H1 (cell line): ENCODE data around the gene STARD9. TPM values are rescaled to one million over a fixed set of nuclear protein-coding genes. Genes with fewer than 3 reads are reported as not detected.

Experiments used
- CTCF ChIA-PET: fragments of 300-600 bp; sonication (Branson Sonifier 250); formaldehyde crosslinking; loops from one replicate; lab custom pipeline; 2021; ENCODE audit not compliant: partially characterized antibody; lab: Charles Lee
- POLR2A ChIA-PET: fragments of 300-600 bp; sonication (Branson Sonifier 250); formaldehyde crosslinking; loops from one replicate; lab custom pipeline; 2021; ENCODE audit warnings: inconsistent platforms; ENCODE audit not compliant: partially characterized antibody; lab: Charles Lee
- DNase-seq, 2 experiments: peaks; one replicate each; pipeline versions ENCODE4 v3.0.0 to v3.0.0-alpha.2; 2010 to 2022; ENCODE audit warnings: low spot score in 2 of 2, low read depth in 1 of 2, mixed read lengths in 1 of 2
- FAIRE-seq: peaks from 2 replicates; lab custom pipeline; 2011; peaks lifted over from hg19 to GRCh38; lab: Jason Lieb, UNC
- H2AFZ ChIP-seq: 2 replicates; pipeline ENCODE4 v1.8.1; 2012; ENCODE audit warnings: low read length, inconsistent platforms
- H2AK5ac ChIP-seq: 2 replicates; pipeline ENCODE4 v1.6.1; 2013; ENCODE audit warnings: low read depth, low read length
- H2BK120ac ChIP-seq: replicated peaks from 2 replicates; pipeline ENCODE3; 2013; ENCODE audit warnings: low read depth, low read length, inconsistent platforms
- H2BK12ac ChIP-seq: 2 replicates; pipeline ENCODE4 v1.6.1; 2013; ENCODE audit warnings: low read depth, low read length
- H2BK15ac ChIP-seq: 2 replicates; pipeline ENCODE4 v1.6.1; 2013; ENCODE audit warnings: low read length
- H2BK20ac ChIP-seq: 2 replicates; pipeline ENCODE4 v1.6.1; 2013; ENCODE audit warnings: low read length
- H2BK5ac ChIP-seq: 2 replicates; pipeline ENCODE4 v1.6.1; 2013; ENCODE audit warnings: low read depth, low read length
- H3K14ac ChIP-seq: 2 replicates; pipeline ENCODE4 v1.6.1; 2013; ENCODE audit warnings: inconsistent platforms; ENCODE audit not compliant: insufficient read length
- H3K18ac ChIP-seq: 2 replicates; pipeline ENCODE4 v1.6.1; 2013; ENCODE audit warnings: low read length; ENCODE audit errors: extremely low read depth
- H3K23ac ChIP-seq: 2 replicates; pipeline ENCODE4 v1.6.1; 2013; ENCODE audit warnings: inconsistent platforms; ENCODE audit not compliant: insufficient read length
- H3K23me2 ChIP-seq: 2 replicates; pipeline ENCODE4 v1.6.1; 2013; ENCODE audit warnings: low read depth, low read length
- H3K27ac ChIP-seq: 2 replicates; pipeline ENCODE4 v1.6.1; 2011; ENCODE audit warnings: low read depth, low read length, inconsistent platforms
- H3K27me3 ChIP-seq, 4 experiments: replicated peaks in 1 of 4; 1 replicate in 1 of 4; 2 replicates in 3 of 4; pipeline versions ENCODE4 v1.6.1 to v1.8.1; 2011 to 2013; ENCODE audit warnings: low read length in 3 of 4, mild to moderate bottlenecking in 3 of 4, inconsistent platforms in 2 of 4, mixed read lengths in 2 of 4, moderate library complexity in 1 of 4; ENCODE audit not compliant: control insufficient read depth in 3 of 4, insufficient read depth in 3 of 4; ENCODE audit errors: extremely low read depth in 1 of 4
- H3K36me3 ChIP-seq, 4 experiments: 2 replicates each; pipeline versions ENCODE4 v1.6.1 to v1.8.1; 2011 to 2013; ENCODE audit warnings: mild to moderate bottlenecking in 4 of 4, low read length in 3 of 4, moderate library complexity in 2 of 4, control low read depth in 1 of 4, inconsistent platforms in 1 of 4; ENCODE audit not compliant: insufficient read depth in 4 of 4, control insufficient read depth in 2 of 4
- H3K4ac ChIP-seq: replicated peaks from 2 replicates; pipeline ENCODE3; 2013; ENCODE audit warnings: low read length, low read depth, mixed read lengths, inconsistent platforms; ENCODE audit not compliant: insufficient read length
- H3K4me1 ChIP-seq, 4 experiments: replicated peaks in 1 of 4; 1 replicate in 1 of 4; 2 replicates in 3 of 4; pipeline versions ENCODE4 v1.6.1 to v1.8.1; 2011 to 2013; ENCODE audit warnings: low read length in 3 of 4, inconsistent platforms in 2 of 4, mixed read lengths in 1 of 4; ENCODE audit not compliant: insufficient read depth in 4 of 4, control insufficient read depth in 3 of 4
- H3K4me2 ChIP-seq, 2 experiments: 2 replicates each; pipeline versions ENCODE4 v1.6.1 to v1.8.1; 2011 to 2013; ENCODE audit warnings: low read depth in 2 of 2, low read length in 2 of 2, control low read depth in 1 of 2, inconsistent platforms in 1 of 2, mild to moderate bottlenecking in 1 of 2; ENCODE audit not compliant: insufficient read depth in 1 of 2
- H3K4me3 ChIP-seq, 4 experiments: fragments of 200-600, 300-600 bp in 1 of 4; sonication (generic), shearing (Covaris generic), sonication (Bioruptor Twin) in 1 of 4; 2 replicates each; pipeline versions ENCODE4 v1.5.1 to v1.8.1; 2011 to 2016; ENCODE audit warnings: low read length in 4 of 4, low read depth in 3 of 4, control low read depth in 2 of 4, inconsistent platforms in 2 of 4, mild to moderate bottlenecking in 2 of 4, mixed read lengths in 1 of 4, moderate library complexity in 1 of 4; ENCODE audit not compliant: insufficient read depth in 2 of 4; ENCODE audit errors: extremely low read depth in 1 of 4
- H3K56ac ChIP-seq: replicated peaks from 2 replicates; pipeline ENCODE3; 2013; ENCODE audit warnings: low read depth, mild to moderate bottlenecking, mixed read lengths, low read length, inconsistent platforms; ENCODE audit not compliant: insufficient read length
- H3K79me1 ChIP-seq: 2 replicates; pipeline ENCODE4 v1.6.1; 2013; ENCODE audit warnings: low read depth, low read length, control low read depth
- H3K79me2 ChIP-seq, 2 experiments: 2 replicates each; pipeline versions ENCODE4 v1.6.1 to v1.8.1; 2012 to 2013; ENCODE audit warnings: low read length in 2 of 2, mild to moderate bottlenecking in 2 of 2, inconsistent platforms in 1 of 2; ENCODE audit not compliant: insufficient read depth in 2 of 2, control insufficient read depth in 1 of 2
- H3K9ac ChIP-seq, 4 experiments: replicated peaks in 1 of 4; 1 replicate in 1 of 4; 2 replicates in 3 of 4; pipeline versions ENCODE4 v1.6.1 to v1.8.1; 2011 to 2013; ENCODE audit warnings: low read depth in 3 of 4, low read length in 3 of 4, control low read depth in 2 of 4, mild to moderate bottlenecking in 2 of 4, moderate library complexity in 2 of 4, inconsistent platforms in 1 of 4; ENCODE audit errors: extremely low read depth in 1 of 4
- H3K9me3 ChIP-seq, 2 experiments: 2 replicates each; pipeline versions ENCODE4 v1.6.1 to v1.8.1; 2012 to 2013; ENCODE audit warnings: mild to moderate bottlenecking in 2 of 2, moderate library complexity in 2 of 2, control low read depth in 1 of 2, inconsistent platforms in 1 of 2, low read depth in 1 of 2, low read length in 1 of 2, mixed read lengths in 1 of 2; ENCODE audit not compliant: insufficient read depth in 2 of 2
- H4K20me1 ChIP-seq, 2 experiments: replicated peaks in 1 of 2; 2 replicates each; pipeline versions ENCODE3 to v1.8.1; 2011 to 2013; ENCODE audit warnings: inconsistent platforms in 2 of 2, low read length in 2 of 2, mild to moderate bottlenecking in 1 of 2; ENCODE audit not compliant: insufficient read depth in 2 of 2, control insufficient read depth in 1 of 2
- H4K5ac ChIP-seq: 2 replicates; pipeline ENCODE4 v1.6.1; 2013; ENCODE audit warnings: low read length, low read depth, mixed read lengths, inconsistent platforms; ENCODE audit not compliant: insufficient read length
- H4K8ac ChIP-seq: 2 replicates; pipeline ENCODE4 v1.8.0; 2013; ENCODE audit warnings: mild to moderate bottlenecking, moderate library complexity, low read length, inconsistent platforms; ENCODE audit not compliant: insufficient read depth; ENCODE audit errors: extremely low read depth
- H4K91ac ChIP-seq: replicated peaks from 2 replicates; pipeline ENCODE3; 2013; ENCODE audit warnings: low read length, mixed read lengths, inconsistent platforms; ENCODE audit not compliant: insufficient read length
- ASH2L ChIP-seq: fragments of 200-600, 300-600 bp; sonication (generic); IDR thresholded peaks from one replicate; pipeline ENCODE4 v1.7.1; 2017; ENCODE audit warnings: low read length
- BRCA1 ChIP-seq: IDR thresholded peaks from 2 replicates; pipeline ENCODE4 v1.6.1; 2012; ENCODE audit warnings: low read depth, low read length, improper control_type of control experiment
- CBX5 ChIP-seq: fragments of 300-800, 300-1000 bp; sonication (generic); IDR thresholded peaks from 2 replicates; pipeline ENCODE4 v1.7.1; 2016; ENCODE audit warnings: antibody characterized with exemption, low read length, low read depth
- FOSL1 ChIP-seq: IDR thresholded peaks from 2 replicates; pipeline ENCODE4 v1.6.1; 2011; ENCODE audit warnings: mild to moderate bottlenecking, low read depth, low read length, moderate library complexity; ENCODE audit not compliant: insufficient read depth
- HDAC2 ChIP-seq, 2 experiments: fragments of 300-600 bp in 1 of 2; sonication (generic) in 1 of 2; IDR thresholded peaks; 2 replicates each; pipeline ENCODE4 v1.6.1; 2011 to 2012; ENCODE audit warnings: low read depth in 2 of 2, low read length in 2 of 2, mild to moderate bottlenecking in 2 of 2, moderate library complexity in 2 of 2, borderline replicate concordance in 1 of 2, inconsistent platforms in 1 of 2
- JUN ChIP-seq: IDR thresholded peaks from 2 replicates; pipeline ENCODE4 v1.6.1; 2011; ENCODE audit warnings: low read depth, mild to moderate bottlenecking, improper control_type of control experiment, low read length
- KDM5A ChIP-seq: fragments of 200-600 bp; IDR thresholded peaks from 2 replicates; pipeline ENCODE4 v1.7.1; 2012; ENCODE audit warnings: mild to moderate bottlenecking, low read length, inconsistent platforms, mixed read lengths
- NRF1 ChIP-seq: IDR thresholded peaks from 2 replicates; pipeline ENCODE4 v1.6.1; 2011; ENCODE audit warnings: mild to moderate bottlenecking, low read depth, low read length, improper control_type of control experiment
- RBBP5 ChIP-seq: IDR thresholded peaks from 2 replicates; pipeline ENCODE4 v1.7.1; 2012; ENCODE audit warnings: low read depth, mild to moderate bottlenecking, inconsistent platforms, low read length, moderate library complexity, borderline replicate concordance
- RXRA ChIP-seq: IDR thresholded peaks from 2 replicates; pipeline ENCODE4 v1.6.1; 2011; ENCODE audit warnings: low read depth, mild to moderate bottlenecking, low read length, moderate library complexity; ENCODE audit not compliant: insufficient read depth
- SIN3A ChIP-seq, 2 experiments: IDR thresholded peaks in 1 of 2; conservative IDR thresholded peaks in 1 of 2; 2 replicates each; pipeline ENCODE4 v1.6.1; 2011 to 2012; ENCODE audit warnings: low read length in 2 of 2, improper control_type of control experiment in 1 of 2, low read depth in 1 of 2, mild to moderate bottlenecking in 1 of 2
- SIRT6 ChIP-seq: IDR thresholded peaks from one replicate; pipeline ENCODE4 v1.7.1; 2012; ENCODE audit warnings: low read length, inconsistent platforms
- TAF1 ChIP-seq: IDR thresholded peaks from 2 replicates; pipeline ENCODE4 v1.6.1; 2011; ENCODE audit warnings: mild to moderate bottlenecking, low read depth, low read length
- TAF7 ChIP-seq: optimal IDR thresholded peaks from 2 replicates; pipeline ENCODE3; 2011; ENCODE audit warnings: low read depth, mild to moderate bottlenecking, inconsistent platforms, low read length, moderate library complexity, borderline replicate concordance
- WGBS, 2 experiments: shearing (Covaris generic) in 1 of 2; methylation state at CpG; one replicate each; pipeline versions ENCODE4 v1.1.6 to v1.1.7; 2013 to 2015; ENCODE audit warnings: low lambda C conversion rate in 2 of 2, mixed read lengths in 2 of 2, inconsistent platforms in 1 of 2, low coverage in 1 of 2, missing lambda C conversion rate in 1 of 2; ENCODE audit not compliant: insufficient replicate concordance in 2 of 2, insufficient coverage in 1 of 2, insufficient read length in 1 of 2; ENCODE audit errors: extremely low coverage in 1 of 2, missing lambda C conversion rate in 1 of 2; 5-methylcytosine and 5-hydroxymethylcytosine counted together
- polyA plus RNA-seq, 7 experiments: library from polyadenylated mRNA; depleted of rRNA in 3 of 7; stranded (reverse) in 5 of 7; unstranded in 2 of 7; fragments of >200 nt in 5 of 7; fragments of 200-250 nt in 2 of 7; gene quantifications; 1 replicate in 5 of 7; 2 replicates in 1 of 7; 4 replicates in 1 of 7; pipeline versions ENCODE4 v1.2.1 to v1.2.3, GENCODE V29; 2011 to 2013; ENCODE audit warnings: missing spikeins in 2 of 7, mixed read lengths in 2 of 7
- total RNA-seq: library from RNA; stranded (reverse); fragmentation: NEBNext Ultra II Directional; extraction: Animal tissue kit (Norgen Biotek cat#: 25700); gene quantifications from 2 replicates; pipeline ENCODE4 v1.2.1, GENCODE V29; 2021

STARD9 gene
- total and polyA plus RNA-seq, 2 of the 8 experiments (the other 6 are each of a cell fraction or from before 2014, with no cell fraction given): 2.8 to 7.0 TPM

DNA sequence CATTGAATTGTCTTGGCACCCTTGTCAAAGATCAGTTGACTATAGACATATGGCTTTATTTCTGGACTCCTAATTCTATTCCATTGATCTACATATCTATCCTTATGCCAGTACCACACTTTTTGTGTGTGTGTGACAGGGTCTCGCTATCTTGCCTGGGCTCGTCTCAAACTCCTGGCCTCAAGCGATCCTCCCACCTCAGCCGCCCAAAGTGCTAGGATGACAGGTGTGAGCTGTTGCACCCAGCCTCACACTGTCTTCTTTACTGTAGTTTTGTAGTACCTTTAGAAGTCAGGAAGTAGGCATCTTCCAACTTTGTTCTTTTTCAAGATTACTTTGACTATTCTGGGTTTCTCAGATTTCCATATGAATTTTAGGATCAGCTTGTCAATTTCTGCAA is 137.2 kb downstream of the STARD9 start:
- Histone ChIP-seq H3K36me3 (no peaks in the 10 kb centered on the region), H3K27me3 (no peaks in the 10 kb centered on the region), H3K23ac (no peak overlapping the region), H2BK20ac (no peak overlapping the region), H3K4ac (no peak overlapping the region), H3K27ac (no peak overlapping the region), H4K91ac (no peak overlapping the region), H2BK120ac (no peak overlapping the region), H3K79me2 (no peaks in the 10 kb centered on the region), H3K18ac (no peak overlapping the region), H3K23me2 (0 out of 2 replicates have a peak, but pooled peaks cover under 1% of the 10 kb centered on the region), H2BK5ac (no peak overlapping the region), H4K20me1 (peaks cover 0 to 2% of the 10 kb centered on the region in 2 experiments), H2BK15ac (no peak overlapping the region), H2BK12ac (no peak overlapping the region), H3K4me1 (no peaks in the 10 kb centered on the region), H3K56ac (no peak overlapping the region), H3K9ac (no peak overlapping the region), H3K4me3 (no peak overlapping the region), H3K4me2 (no peak overlapping the region), H4K5ac (no peak overlapping the region), H3K9me3 (no peaks in the 10 kb centered on the region), H2AFZ (no peak overlapping the region), H3K14ac (no peak overlapping the region), H2AK5ac (no peak overlapping the region), H4K8ac (no peak overlapping the region), H3K79me1 (no peaks in the 10 kb centered on the region)
- ChIA-PET CTCF (interaction anchor here (0.9 to 2.4 kb wide), 4 partner anchors 18 to 573 kb away, joined by 3 to 7 read pairs (median 3); no protein-coding TSS in a partner anchor), POLR2A (interaction anchor here (0.6 kb wide), 1 partner anchor 35 kb away, joined by 3 read pairs; no protein-coding TSS in a partner anchor)
- 89% methylated on average over 4 of the region's 4 CpGs; no CpG with 5 or more reads in 1 of the 2 experiments for WGBS, 2 experiments
- FAIRE-seq (no peak), DNase-seq (no peak)
- TF ChIP-seq ASH2L (no peak), TAF1 (no peak), BRCA1 (no peak), CBX5 (no peak), HDAC2 (IDR thresholded peaks at IDR 0.05; ENCODE audit: borderline replicate concordance in 1 of 2, low read depth in 2 of 2, low read length in 2 of 2) (no peak), SIRT6 (no peak), SIN3A (conservative IDR thresholded peaks at IDR 0.05 in 1 of 2, IDR thresholded peaks at IDR 0.05 in 1 of 2; ENCODE audit: low read depth in 1 of 2, low read length in 2 of 2) (no peak), JUN (no peak), FOSL1 (no peak), TAF7 (no peak), NRF1 (no peak), RBBP5 (no peak), KDM5A (no peak), RXRA (no peak)
